ENCODE data around the gene RNF152. TPM values are rescaled to one million over a fixed set of nuclear protein-coding genes. Genes with fewer than 3 reads are reported as not detected.
A peak's percentile ranks its signal among the peaks of the same experiment; 100 is the strongest.

Gene RNF152
- total and polyA plus RNA-seq, 5 donors: 3.6 to 17.9 (median 10.9) TPM

- H3K4me3 ChIP-seq (ENCODE audit: low read length): no peak overlapping the region
- no peaks in the 10 kb centered on the region for H3K27me3 ChIP-seq (ENCODE audit: control insufficient read depth, insufficient read depth)
- H3K27ac ChIP-seq (ENCODE audit: low read length): no peak overlapping the region
- ATAC-seq: peak in 1 of 2 donors; percentile 35
- H3K4me1 ChIP-seq (ENCODE audit: control insufficient read depth, insufficient read depth, low read length): no peaks in the 10 kb centered on the region
- 77% methylated on average over 4 of the region's 4 CpGs for WGBS
- intact Hi-C loops (cut with DNase I): no loop called here
- no peaks in the 10 kb centered on the region for H3K9me3 ChIP-seq (ENCODE audit: control insufficient read depth, low read length)
- DNase-seq: no peak
Observed at GRCh38 chr18:61882296-61883004, 10.4 kb downstream of the RNF152 start.

DNA sequence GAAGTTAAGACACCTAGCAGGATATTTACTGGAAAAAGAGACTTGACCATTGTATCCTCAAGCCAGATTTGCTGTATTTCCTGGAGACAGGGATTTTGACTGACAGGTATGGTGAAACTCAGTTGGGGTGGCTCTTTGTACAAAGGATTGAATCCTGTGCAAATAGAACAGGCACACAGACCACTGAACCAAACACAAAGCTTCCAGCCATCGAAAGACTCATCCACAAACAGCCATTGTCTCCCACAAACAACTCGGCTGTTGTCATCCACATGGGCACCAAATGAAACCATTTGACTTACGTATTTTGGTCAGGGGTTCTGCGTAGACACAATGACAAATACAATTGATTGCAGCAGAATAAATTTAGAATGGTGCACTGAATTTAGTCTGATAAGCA, 15.9 kb downstream of the RNF152 start:
- intact Hi-C loops (cut with DNase I): loop anchor here in 1 of 4 donors (10.0 kb wide), 1 partner anchor 122 kb away; no protein-coding TSS in a partner anchor
- H3K9me3 ChIP-seq (ENCODE audit: control insufficient read depth, low read length): no peaks in the 10 kb centered on the region
- DNase-seq: no peak
- no peak for ATAC-seq
- 89% methylated on average over 4 of the region's 4 CpGs for WGBS
- H3K27ac ChIP-seq (ENCODE audit: low read length): no peak overlapping the region
- H3K4me3 ChIP-seq (ENCODE audit: low read length): no peak overlapping the region
- no peaks in the 10 kb centered on the region for H3K4me1 ChIP-seq (ENCODE audit: control insufficient read depth, insufficient read depth, low read length)
- no peaks in the 10 kb centered on the region for H3K27me3 ChIP-seq (ENCODE audit: control insufficient read depth, insufficient read depth)

GRCh38 chr18:61870151-61870550, 22.7 kb downstream of the RNF152 start:
- H3K9me3 ChIP-seq (ENCODE audit: control insufficient read depth, low read length): no peaks in the 10 kb centered on the region
- peak in 1 of 3 donors; percentile 38 for DNase-seq
- intact Hi-C loops (cut with DNase I): loop anchor here in 1 of 4 donors (10.0 kb wide), 1 partner anchor 115 kb away; no protein-coding TSS in a partner anchor
- no peaks in the 10 kb centered on the region for H3K27me3 ChIP-seq (ENCODE audit: control insufficient read depth, insufficient read depth)
- ATAC-seq: peak in 1 of 2 donors; percentile 60
- H3K4me1 ChIP-seq (ENCODE audit: control insufficient read depth, insufficient read depth, low read length): peaks cover 4% of the 10 kb centered on the region
- no peak overlapping the region for H3K27ac ChIP-seq (ENCODE audit: low read length)
- no peak overlapping the region for H3K4me3 ChIP-seq (ENCODE audit: low read length)
- WGBS: 52% methylated on average over 8 of the region's 8 CpGs

GRCh38 chr18:61869636-61870035, 23.2 kb downstream of the RNF152 start:
- Histone ChIP-seq H3K27me3 (ENCODE audit: control insufficient read depth, insufficient read depth) (no peaks in the 10 kb centered on the region), H3K27ac (ENCODE audit: low read length) (no peak overlapping the region), H3K4me1 (ENCODE audit: control insufficient read depth, insufficient read depth, low read length) (peaks cover 4% of the 10 kb centered on the region), H3K4me3 (ENCODE audit: low read length) (no peak overlapping the region), H3K9me3 (ENCODE audit: control insufficient read depth, low read length) (no peaks in the 10 kb centered on the region)
- ATAC-seq (no peak), DNase-seq (no peak)
- 62% methylated on average over 4 of the region's 4 CpGs for WGBS
- intact Hi-C loops (cut with DNase I): loop anchor here in 1 of 4 donors (10.0 kb wide), 1 partner anchor 115 kb away; no protein-coding TSS in a partner anchor

DNA sequence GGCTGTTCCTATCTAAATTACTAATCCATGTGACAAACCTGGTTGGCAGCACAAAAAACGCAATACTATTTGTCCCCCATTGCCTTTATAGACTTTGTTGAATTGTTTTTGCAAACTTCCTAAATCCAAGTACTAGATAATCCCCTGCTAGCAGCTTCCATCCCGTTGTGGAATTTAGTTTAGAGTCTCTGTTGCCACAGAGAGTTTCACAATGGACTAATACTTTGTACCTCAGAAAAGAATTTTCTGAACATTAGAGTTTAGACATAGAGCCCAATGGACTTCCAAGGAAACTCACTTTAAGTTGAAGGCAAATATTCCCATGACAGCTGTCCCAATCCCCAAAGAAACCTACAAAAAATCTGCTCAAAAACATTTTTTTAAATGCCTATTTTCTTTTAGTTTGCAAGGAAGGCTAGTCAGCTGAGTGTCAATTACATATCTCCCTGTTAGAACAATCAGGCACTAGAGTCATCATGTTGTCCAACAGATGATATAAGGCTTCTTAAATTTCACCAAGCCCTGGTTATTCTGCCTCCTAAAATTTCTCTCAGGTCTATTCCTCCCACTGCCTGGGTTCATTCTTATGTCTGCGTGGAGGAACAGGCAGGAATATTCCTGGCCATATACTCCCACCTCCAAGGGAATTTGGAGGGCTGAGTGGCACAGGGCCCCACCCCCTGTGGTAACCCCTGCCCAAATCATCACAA, 27.2 kb downstream of the RNF152 start:
- 47% methylated on average over 3 of the region's 3 CpGs for WGBS
- Histone ChIP-seq H3K4me1 (ENCODE audit: control insufficient read depth, insufficient read depth, low read length) (peaks cover 3% of the 10 kb centered on the region), H3K27ac (ENCODE audit: low read length) (no peak overlapping the region), H3K9me3 (ENCODE audit: control insufficient read depth, low read length) (no peaks in the 10 kb centered on the region), H3K4me3 (ENCODE audit: low read length) (no peak overlapping the region), H3K27me3 (ENCODE audit: control insufficient read depth, insufficient read depth) (no peaks in the 10 kb centered on the region)
- DNase-seq (no peak), ATAC-seq (no peak)
- intact Hi-C loops (cut with DNase I): no loop called here

DNA sequence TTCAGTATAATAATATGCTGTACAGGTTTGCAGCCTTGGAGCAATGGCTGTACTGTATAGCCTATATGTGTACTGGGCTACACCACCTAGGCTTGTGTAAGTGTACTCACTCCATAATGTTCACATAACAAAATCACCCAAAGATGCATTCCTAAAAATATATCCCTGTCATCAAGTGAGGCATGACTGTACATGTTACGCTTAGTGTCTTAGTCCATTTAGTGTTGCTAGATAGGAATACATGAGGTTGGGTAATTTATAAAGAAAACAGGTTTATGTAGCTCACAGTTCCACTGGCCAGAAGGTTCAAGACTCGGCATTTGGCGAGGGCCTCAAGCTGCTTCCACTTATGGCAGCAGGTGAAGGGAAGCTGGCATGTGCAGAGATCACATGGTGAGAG, 31.4 kb downstream of the RNF152 start:
- Histone ChIP-seq H3K4me3 (ENCODE audit: low read length) (no peak overlapping the region), H3K9me3 (ENCODE audit: control insufficient read depth, low read length) (no peaks in the 10 kb centered on the region), H3K4me1 (ENCODE audit: control insufficient read depth, insufficient read depth, low read length) (peaks cover 9% of the 10 kb centered on the region), H3K27ac (ENCODE audit: low read length) (no peak overlapping the region), H3K27me3 (ENCODE audit: control insufficient read depth, insufficient read depth) (no peaks in the 10 kb centered on the region)
- ATAC-seq (no peak), DNase-seq (no peak)
- WGBS: 92% methylated on average over 3 of the region's 3 CpGs
- intact Hi-C loops (cut with DNase I): no loop called here

- 93% methylated on average over 6 of the region's 6 CpGs for WGBS
- Histone ChIP-seq H3K4me3 (ENCODE audit: low read length) (no peak overlapping the region), H3K9me3 (ENCODE audit: control insufficient read depth, low read length) (no peaks in the 10 kb centered on the region), H3K4me1 (ENCODE audit: control insufficient read depth, insufficient read depth, low read length) (peaks cover 6% of the 10 kb centered on the region), H3K27me3 (ENCODE audit: control insufficient read depth, insufficient read depth) (no peaks in the 10 kb centered on the region), H3K27ac (ENCODE audit: low read length) (no peak overlapping the region)
- no peak for DNase-seq
- peak in 1 of 2 donors; percentile 46 for ATAC-seq
- intact Hi-C loops (cut with DNase I): no loop called here
Observed at GRCh38 chr18:61860302-61860701, 32.5 kb downstream of the RNF152 start.

GRCh38 chr18:61859113-61859512, 33.7 kb downstream of the RNF152 start:
- no peaks in the 10 kb centered on the region for H3K27me3 ChIP-seq (ENCODE audit: control insufficient read depth, insufficient read depth)
- WGBS: 87% methylated on average over 9 of the region's 9 CpGs
- DNase-seq (peak in 1 of 3 donors; percentile 29), ATAC-seq (no peak)
- H3K27ac ChIP-seq (ENCODE audit: low read length): no peak overlapping the region
- H3K9me3 ChIP-seq (ENCODE audit: control insufficient read depth, low read length): no peaks in the 10 kb centered on the region
- intact Hi-C loops (cut with DNase I): loop anchor here in 1 of 4 donors (10.0 kb wide), 1 partner anchor 114 kb away; no protein-coding TSS in a partner anchor
- no peak overlapping the region for H3K4me3 ChIP-seq (ENCODE audit: low read length)
- peaks cover 6% of the 10 kb centered on the region for H3K4me1 ChIP-seq (ENCODE audit: control insufficient read depth, insufficient read depth, low read length)

DNA sequence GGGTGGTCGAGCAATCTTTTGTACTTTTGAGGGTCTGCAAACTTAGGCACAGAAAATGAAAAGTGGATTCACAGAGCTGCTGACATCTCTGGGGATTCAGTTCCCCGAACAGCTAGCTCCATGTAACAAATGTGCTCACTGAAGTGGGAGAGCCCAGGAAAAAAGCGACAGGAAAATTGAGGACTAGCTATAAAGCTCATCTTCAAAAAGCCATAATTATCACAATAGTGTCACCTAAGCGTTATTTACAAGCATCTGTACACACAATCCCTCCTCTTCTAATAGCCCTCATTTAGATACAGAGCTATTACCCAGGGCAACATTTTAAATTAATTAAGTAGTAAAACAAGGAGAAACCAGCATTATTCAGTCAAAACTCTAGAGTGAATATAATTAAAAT, 36.1 kb downstream of the RNF152 start:
- Histone ChIP-seq H3K27me3 (ENCODE audit: control insufficient read depth, insufficient read depth) (no peaks in the 10 kb centered on the region), H3K9me3 (ENCODE audit: control insufficient read depth, low read length) (no peaks in the 10 kb centered on the region), H3K4me3 (ENCODE audit: low read length) (no peak overlapping the region), H3K27ac (ENCODE audit: low read length) (no peak overlapping the region), H3K4me1 (ENCODE audit: control insufficient read depth, insufficient read depth, low read length) (peaks cover 6% of the 10 kb centered on the region)
- DNase-seq (no peak), ATAC-seq (no peak)
- intact Hi-C loops (cut with DNase I): loop anchor here in 1 of 4 donors (10.0 kb wide), 1 partner anchor 112 kb away; no protein-coding TSS in a partner anchor
- WGBS: 80% methylated on average over 4 of the region's 4 CpGs

DNA sequence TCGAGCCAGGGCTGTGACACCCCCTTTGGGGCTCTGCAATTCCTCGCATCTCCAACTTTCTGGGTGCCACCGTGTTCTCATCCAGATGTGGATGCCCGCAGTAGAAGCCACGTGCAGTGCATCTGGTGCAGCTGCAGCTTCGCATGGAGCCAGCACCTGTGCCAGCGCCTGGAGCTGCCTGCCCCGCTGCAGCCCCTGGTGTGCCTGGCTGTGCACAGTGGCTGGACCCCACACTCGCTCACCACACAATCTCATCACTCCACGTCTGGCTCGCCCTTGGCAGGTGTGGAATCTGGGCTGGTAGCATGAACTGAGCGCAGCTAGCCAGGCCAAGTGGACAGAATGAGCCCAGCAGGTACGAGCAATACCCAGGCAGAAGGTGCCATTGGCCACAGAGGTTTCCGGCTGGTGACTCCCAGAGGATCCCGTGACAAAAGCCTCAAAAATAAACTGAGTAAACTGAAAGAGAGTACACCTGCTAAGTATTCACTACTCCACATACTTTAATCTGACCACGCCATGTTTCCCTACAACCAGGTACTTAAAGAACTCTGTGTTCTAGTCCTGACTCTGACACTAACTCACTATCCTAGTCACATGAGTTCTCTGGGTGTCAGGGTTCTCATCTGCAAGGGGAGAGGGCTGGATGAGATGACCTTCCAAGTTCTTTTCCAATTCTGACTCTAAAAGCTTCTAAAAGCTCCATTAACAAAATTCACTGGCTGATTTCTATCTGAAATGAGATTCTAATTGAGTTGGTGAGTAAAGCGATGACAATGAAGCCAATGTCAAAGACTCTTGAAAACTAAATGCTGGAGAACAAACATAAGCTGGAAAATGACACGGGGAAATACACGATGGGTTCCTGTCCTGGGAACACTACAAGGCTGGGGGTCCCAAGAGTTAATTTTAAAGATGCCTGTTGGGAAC, 37.1 kb downstream of the RNF152 start:
- Histone ChIP-seq H3K4me1 (ENCODE audit: control insufficient read depth, insufficient read depth, low read length) (peaks cover 7% of the 10 kb centered on the region), H3K4me3 (ENCODE audit: low read length) (no peak overlapping the region), H3K27ac (ENCODE audit: low read length) (no peak overlapping the region), H3K9me3 (ENCODE audit: control insufficient read depth, low read length) (no peaks in the 10 kb centered on the region), H3K27me3 (ENCODE audit: control insufficient read depth, insufficient read depth) (no peaks in the 10 kb centered on the region)
- peak in 1 of 3 donors; percentile 47 for DNase-seq
- no peak for ATAC-seq
- intact Hi-C loops (cut with DNase I): loop anchor here in 1 of 4 donors (10.0 kb wide), 1 partner anchor 111 kb away; no protein-coding TSS in a partner anchor
- 90% methylated on average over 19 of the region's 19 CpGs for WGBS

Measured in right cardiac atrium (tissue), 5 donors.